Osteocyte (in vitro differentiated cells): ENCODE measurements around the gene MYL9. TPM values are rescaled to one million over a fixed set of nuclear protein-coding genes. Genes with fewer than 3 reads are reported as not detected.

ENCODE experiments used
- DNase-seq: peaks from one replicate; pipeline ENCODE4 v3.0.0; 2021; ENCODE audit warnings: mixed read lengths; ENCODE audit not compliant: unreplicated experiment; ENCODE audit errors: extremely low spot score
- H3K27ac Mint-ChIP-seq: one replicate; pipeline ENCODE4 v1.8.0; 2021; ENCODE audit warnings: mild to moderate bottlenecking, mixed read lengths; ENCODE audit not compliant: unreplicated experiment
- H3K27me3 Mint-ChIP-seq: one replicate; pipeline ENCODE4 v1.8.0; 2021; ENCODE audit warnings: mixed read lengths; ENCODE audit not compliant: unreplicated experiment
- H3K36me3 Mint-ChIP-seq: one replicate; pipeline ENCODE4 v1.8.0; 2021; ENCODE audit warnings: mixed read lengths; ENCODE audit not compliant: unreplicated experiment
- H3K4me1 Mint-ChIP-seq: one replicate; pipeline ENCODE4 v1.8.0; 2021; ENCODE audit warnings: mixed read lengths; ENCODE audit not compliant: unreplicated experiment
- H3K4me3 Mint-ChIP-seq: one replicate; pipeline ENCODE4 v1.8.0; 2021; ENCODE audit warnings: mild to moderate bottlenecking, moderate library complexity, mixed read lengths; ENCODE audit not compliant: unreplicated experiment
- H3K9me3 Mint-ChIP-seq: one replicate; pipeline ENCODE4 v1.8.0; 2021; ENCODE audit warnings: mixed read lengths; ENCODE audit not compliant: unreplicated experiment
- CTCF ChIP-seq: fragments of 200-600 bp; sonication (generic); IDR thresholded peaks from 2 replicates; pipeline ENCODE4 v1.5.0; 2021; ENCODE audit warnings: antibody characterized with exemption, mild to moderate bottlenecking, moderate library complexity
- total RNA-seq: library from RNA; stranded (reverse); gene quantifications from 2 replicates; pipeline ENCODE4 v1.2.1, GENCODE V29; 2021

Gene MYL9
- total RNA-seq, 1 donor from 2014 or later = 200 TPM

GRCh38 chr20:36573798-36574365 lies 32.6 kb downstream of the MYL9 start:
- H3K4me3 Mint-ChIP-seq = peak overlapping the region; percentile 89
- no peak for DNase-seq
- peaks cover 43% of the 10 kb centered on the region for H3K4me1 Mint-ChIP-seq
- H3K27ac Mint-ChIP-seq = no peak overlapping the region
- no peaks in the 10 kb centered on the region for H3K36me3 Mint-ChIP-seq
- H3K27me3 Mint-ChIP-seq = no peaks in the 10 kb centered on the region
- no peak for TF ChIP-seq CTCF
- no peaks in the 10 kb centered on the region for H3K9me3 Mint-ChIP-seq

- TF ChIP-seq CTCF = no peak
- H3K4me3 Mint-ChIP-seq = peak overlapping the region; percentile 89
- no peaks in the 10 kb centered on the region for H3K9me3 Mint-ChIP-seq
- no peaks in the 10 kb centered on the region for H3K27me3 Mint-ChIP-seq
- H3K27ac Mint-ChIP-seq = peak overlapping the region; percentile 89
- H3K36me3 Mint-ChIP-seq = no peaks in the 10 kb centered on the region
- DNase-seq = no peak
- H3K4me1 Mint-ChIP-seq = peaks cover 40% of the 10 kb centered on the region
These were observed 33.2 kb downstream of the MYL9 start for GRCh38 chr20:36574366-36575135.

- H3K36me3 Mint-ChIP-seq = peaks cover 9% of the 10 kb centered on the region
- TF ChIP-seq CTCF = no peak
- DNase-seq = no peak
- H3K9me3 Mint-ChIP-seq = no peaks in the 10 kb centered on the region
- peak overlapping the region; percentile 89 for H3K27ac Mint-ChIP-seq
- peak overlapping the region; percentile 89 for H3K4me3 Mint-ChIP-seq
- H3K27me3 Mint-ChIP-seq = no peaks in the 10 kb centered on the region
- peaks cover 36% of the 10 kb centered on the region for H3K4me1 Mint-ChIP-seq
These were observed 34.7 kb downstream of the MYL9 start for GRCh38 chr20:36576081-36576445.

GRCh38 chr20:36578356-36579041 lies 37.2 kb downstream of the MYL9 start:
- no peak for TF ChIP-seq CTCF
- Mint-ChIP-seq H3K36me3 (peaks cover 16% of the 10 kb centered on the region), H3K27me3 (no peaks in the 10 kb centered on the region), H3K4me3 (no peak overlapping the region), H3K27ac (no peak overlapping the region), H3K4me1 (peaks cover 25% of the 10 kb centered on the region), H3K9me3 (no peaks in the 10 kb centered on the region)
- no peak for DNase-seq

GRCh38 chr20:36579996-36580545 lies 38.8 kb downstream of the MYL9 start:
- Mint-ChIP-seq H3K4me1 (peaks cover 27% of the 10 kb centered on the region), H3K4me3 (no peak overlapping the region), H3K27me3 (no peaks in the 10 kb centered on the region), H3K9me3 (no peaks in the 10 kb centered on the region), H3K36me3 (peaks cover 19% of the 10 kb centered on the region), H3K27ac (no peak overlapping the region)
- no peak for DNase-seq
- no peak for TF ChIP-seq CTCF
